HepG2 (cell line): ENCODE results near the gene AJUBA. TPM values are rescaled to one million over a fixed set of nuclear protein-coding genes. Genes with fewer than 3 reads are reported as not detected.
A peak's percentile ranks its signal among the peaks of the same experiment; 100 is the strongest.

Source experiments
- ATF5 ChIP-seq: sonication (generic); formaldehyde crosslinking; IDR thresholded peaks from 2 replicates; pipeline ENCODE4 v1.4.0; 2020; ENCODE audit warnings: mild to moderate bottlenecking, low read depth, missing genetic modification reagents
- ATF7 ChIP-seq, 2 experiments: fragments of 450-650 bp in 1 of 2; sonication (generic) in 1 of 2; formaldehyde crosslinking in 1 of 2; IDR thresholded peaks; 2 replicates each; pipeline versions ENCODE4 v1.4.0 to v1.6.1; 2016 to 2020; ENCODE audit warnings: antibody characterized with exemption in 1 of 2, mild to moderate bottlenecking in 1 of 2, missing genetic modification reagents in 1 of 2
- CENPBD1 ChIP-seq: sonication (generic); formaldehyde crosslinking; IDR thresholded peaks from 2 replicates; pipeline ENCODE4 v1.8.0; 2022; ENCODE audit warnings: missing genetic modification reagents, low read depth, mild to moderate bottlenecking, borderline replicate concordance
- ELF1 ChIP-seq: sonication (generic); formaldehyde crosslinking; IDR thresholded peaks from 2 replicates; pipeline ENCODE4 v1.4.0; 2020; ENCODE audit warnings: missing genetic modification reagents
- ELK4 ChIP-seq: sonication (generic); formaldehyde crosslinking; IDR thresholded peaks from 2 replicates; pipeline ENCODE4 v1.9.0; 2021; ENCODE audit warnings: missing genetic modification reagents, borderline replicate concordance
- HIVEP1 ChIP-seq: sonication (generic); formaldehyde crosslinking; IDR thresholded peaks from 2 replicates; pipeline ENCODE4 v1.4.0; 2020; ENCODE audit warnings: mild to moderate bottlenecking, missing genetic modification reagents
- HOXA5 ChIP-seq: sonication (generic); formaldehyde crosslinking; IDR thresholded peaks from 2 replicates; pipeline ENCODE4 v1.4.0; 2020; ENCODE audit warnings: missing genetic modification reagents
- IRF1 ChIP-seq: sonication (generic); formaldehyde crosslinking; IDR thresholded peaks from 2 replicates; pipeline ENCODE4 v1.4.0; 2020; ENCODE audit warnings: low read depth, mild to moderate bottlenecking, missing genetic modification reagents
- IRF9 ChIP-seq: sonication (generic); formaldehyde crosslinking; IDR thresholded peaks from 2 replicates; pipeline ENCODE4 v1.8.0; 2022; ENCODE audit warnings: missing genetic modification reagents, mild to moderate bottlenecking, borderline replicate concordance
- MEIS1 ChIP-seq: sonication (generic); formaldehyde crosslinking; IDR thresholded peaks from 2 replicates; pipeline ENCODE4 v1.9.0; 2021; ENCODE audit warnings: mild to moderate bottlenecking, missing genetic modification reagents, moderate library complexity, borderline replicate concordance
- MTF2 ChIP-seq: sonication (generic); formaldehyde crosslinking; IDR thresholded peaks from 2 replicates; pipeline ENCODE4 v1.5.0; 2020; ENCODE audit warnings: missing genetic modification reagents, borderline replicate concordance
- NAIF1 ChIP-seq: sonication (generic); formaldehyde crosslinking; IDR thresholded peaks from 2 replicates; pipeline ENCODE4 v1.5.0; 2020; ENCODE audit warnings: mild to moderate bottlenecking, missing genetic modification reagents, borderline replicate concordance
- TEAD3 ChIP-seq: optimal IDR thresholded peaks from 2 replicates; pipeline ENCODE3; 2016; ENCODE audit warnings: borderline replicate concordance
- TOE1 ChIP-seq: sonication (generic); formaldehyde crosslinking; IDR thresholded peaks from 2 replicates; pipeline ENCODE4 v1.4.0; 2020; ENCODE audit warnings: mild to moderate bottlenecking, missing genetic modification reagents
- ZBTB1 ChIP-seq: sonication (generic); formaldehyde crosslinking; IDR thresholded peaks from 2 replicates; pipeline ENCODE4 v1.4.0; 2020; ENCODE audit warnings: missing genetic modification reagents, borderline replicate concordance
- ZFP36L2 ChIP-seq: sonication (generic); formaldehyde crosslinking; IDR thresholded peaks from 2 replicates; pipeline ENCODE4 v1.4.0; 2020; ENCODE audit warnings: missing genetic modification reagents
- ZMAT5 ChIP-seq: sonication (generic); formaldehyde crosslinking; IDR thresholded peaks from 2 replicates; pipeline ENCODE4 v1.5.0; 2020; ENCODE audit warnings: mild to moderate bottlenecking, low read depth, missing genetic modification reagents, borderline replicate concordance
- ZNF232 ChIP-seq: sonication (generic); formaldehyde crosslinking; IDR thresholded peaks from 2 replicates; pipeline ENCODE4 v1.4.0; 2020; ENCODE audit warnings: missing genetic modification reagents, borderline replicate concordance
- ZNF280D ChIP-seq: sonication (generic); formaldehyde crosslinking; IDR thresholded peaks from 2 replicates; pipeline ENCODE4 v1.5.1; 2020; ENCODE audit warnings: mild to moderate bottlenecking, missing genetic modification reagents
- ZNF282 ChIP-seq: fragments of 450-650 bp; IDR thresholded peaks from 2 replicates; pipeline ENCODE4 v1.6.1; 2018; ENCODE audit not compliant: partially characterized antibody
- ZNF724P ChIP-seq: sonication (generic); formaldehyde crosslinking; IDR thresholded peaks from 2 replicates; pipeline ENCODE4 v1.8.0; 2022; ENCODE audit warnings: missing genetic modification reagents, borderline replicate concordance
- polyA plus RNA-seq, 8 experiments: library from polyadenylated mRNA; depleted of rRNA in 3 of 8; stranded (reverse) in 7 of 8; unstranded in 1 of 8; fragments of >200 nt; fragmentation: Illumina TruSeq in 4 of 8; extraction: Trizol in 4 of 8; gene quantifications; 2 replicates each; pipeline versions ENCODE4 v1.2.1 to v1.2.3, GENCODE V29; 2011 to 2016; ENCODE audit warnings: low read depth in 4 of 8, missing spikeins in 1 of 8, mixed read lengths in 1 of 8; ENCODE audit not compliant: insufficient read depth in 1 of 8
- total RNA-seq, 5 experiments: library from RNA; depleted of rRNA; stranded (reverse); fragments of >200 nt; fragmentation: Illumina TruSeq; extraction: Trizol; gene quantifications; 2 replicates each; pipeline ENCODE4 v1.2.3, GENCODE V29; 2016; ENCODE audit warnings: low read depth in 1 of 5

Gene AJUBA
- total and polyA plus RNA-seq, 2 of the 13 experiments (the other 11 are each of a cell fraction or from before 2014, with no cell fraction given) = 157 to 241 TPM

GRCh38 chr14:22982477-22983245 is at the start of gene AJUBA (continued):
- TF ChIP-seq ZNF282 (no peak), ZNF724P (CRISPR knock-in tag) (peak; percentile 15), ATF7 (IDR thresholded peaks at IDR 0.05) (peak; percentile 1), ATF7 (CRISPR knock-in tag; IDR thresholded peaks at IDR 0.05) (peak; percentile 87), MTF2 (CRISPR knock-in tag) (no peak), HOXA5 (no peak), CENPBD1 (CRISPR knock-in tag) (no peak), ZBTB1 (peak; percentile 29; the same call in 1 of the 2 replicates), IRF1 (CRISPR knock-in tag) (no peak), TOE1 (peak; percentile 45; the same call in 1 of the 2 replicates), ZNF232 (no peak), ZFP36L2 (CRISPR knock-in tag) (peak; percentile 75; the same call in 1 of the 2 replicates), IRF9 (CRISPR knock-in tag) (peak; percentile 99), ELF1 (CRISPR knock-in tag) (peak; percentile 75), HIVEP1 (CRISPR knock-in tag) (no peak), MEIS1 (CRISPR knock-in tag) (peak; percentile 93), ATF5 (peak; percentile 98), TEAD3 (CRISPR knock-in tag) (peak; percentile 99), ZMAT5 (CRISPR knock-in tag) (no peak), NAIF1 (CRISPR knock-in tag) (no peak), ZNF280D (CRISPR knock-in tag) (peak; percentile 99), ELK4 (CRISPR knock-in tag) (no peak)
